22Rv1 (cell line): ENCODE data around the gene GAREM1.

Source experiments
- CTCF ChIP-seq: fragments of 450-650 bp; IDR thresholded peaks from 2 replicates; pipeline ENCODE4 v1.5.1; 2017; ENCODE audit warnings: mild to moderate bottlenecking
- ZFX ChIP-seq: fragments of 450-650 bp; IDR thresholded peaks from 2 replicates; pipeline ENCODE4 v1.6.1; 2017; ENCODE audit warnings: antibody characterized with exemption, borderline replicate concordance

DNA sequence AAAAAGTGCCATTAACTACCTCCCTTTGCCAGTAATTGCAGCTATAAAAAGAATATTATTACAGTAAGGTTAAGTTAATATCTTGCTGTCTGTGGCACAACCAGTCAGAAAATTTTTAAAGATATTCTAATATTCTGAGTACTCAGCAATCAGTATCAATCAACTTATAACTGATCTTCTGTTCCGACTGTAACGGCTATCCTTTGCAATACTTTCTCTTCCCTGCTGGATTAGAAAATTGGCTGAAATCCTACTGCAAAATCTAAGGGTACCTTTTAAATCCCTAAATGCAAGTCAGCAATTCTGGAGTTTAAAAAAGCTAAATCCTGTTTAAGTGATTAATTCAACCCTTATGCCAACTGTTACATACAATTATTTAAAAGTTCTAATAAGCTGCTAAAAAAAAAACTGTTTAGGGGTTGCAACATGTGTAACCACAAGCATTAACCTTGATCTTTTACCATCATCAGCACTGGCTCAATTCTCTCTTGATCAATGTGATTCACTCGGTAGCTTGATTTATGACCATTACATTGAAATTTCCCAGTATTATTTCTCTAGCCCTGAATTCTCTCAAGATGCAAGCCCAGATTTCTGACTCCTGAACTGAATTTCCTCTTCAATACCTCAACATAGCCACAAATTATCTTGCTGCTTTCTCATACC lies 20.5 kb downstream of the GAREM1 start:
- TF ChIP-seq CTCF, result no peak
- TF ChIP-seq ZFX, result no peak
